Epithelial cell of proximal tubule (primary cell): ENCODE results near the gene NKAIN2. TPM values are rescaled to one million over a fixed set of nuclear protein-coding genes. Genes with fewer than 3 reads are reported as not detected.

Experiments
- DNase-seq: peaks from one replicate; pipeline ENCODE4 v3.0.0-alpha.2; 2011; ENCODE audit warnings: low read depth
- H3K4me3 ChIP-seq: 2 replicates; pipeline ENCODE4 v1.5.1; 2011; ENCODE audit warnings: low read depth, mild to moderate bottlenecking, low read length
- total RNA-seq: library from RNA; depleted of rRNA; stranded (reverse); fragments of >200 nt; gene quantifications from 2 replicates; pipeline ENCODE4 v1.2.3, GENCODE V29; 2015
- TF ChIP-seq, protein P1 (sequence below): conservative IDR thresholded peaks from 2 replicates; pipeline ENCODE4 v1.5.1; 2012; ENCODE audit warnings: low read depth, mild to moderate bottlenecking, low read length

NKAIN2 gene
- total RNA-seq, 1 donor from 2014 or later, result under 0.01 TPM

GRCh38 chr6:124798942-124799496 lies 995.4 kb downstream of the NKAIN2 start:
- TF ChIP-seq, protein P1, sequence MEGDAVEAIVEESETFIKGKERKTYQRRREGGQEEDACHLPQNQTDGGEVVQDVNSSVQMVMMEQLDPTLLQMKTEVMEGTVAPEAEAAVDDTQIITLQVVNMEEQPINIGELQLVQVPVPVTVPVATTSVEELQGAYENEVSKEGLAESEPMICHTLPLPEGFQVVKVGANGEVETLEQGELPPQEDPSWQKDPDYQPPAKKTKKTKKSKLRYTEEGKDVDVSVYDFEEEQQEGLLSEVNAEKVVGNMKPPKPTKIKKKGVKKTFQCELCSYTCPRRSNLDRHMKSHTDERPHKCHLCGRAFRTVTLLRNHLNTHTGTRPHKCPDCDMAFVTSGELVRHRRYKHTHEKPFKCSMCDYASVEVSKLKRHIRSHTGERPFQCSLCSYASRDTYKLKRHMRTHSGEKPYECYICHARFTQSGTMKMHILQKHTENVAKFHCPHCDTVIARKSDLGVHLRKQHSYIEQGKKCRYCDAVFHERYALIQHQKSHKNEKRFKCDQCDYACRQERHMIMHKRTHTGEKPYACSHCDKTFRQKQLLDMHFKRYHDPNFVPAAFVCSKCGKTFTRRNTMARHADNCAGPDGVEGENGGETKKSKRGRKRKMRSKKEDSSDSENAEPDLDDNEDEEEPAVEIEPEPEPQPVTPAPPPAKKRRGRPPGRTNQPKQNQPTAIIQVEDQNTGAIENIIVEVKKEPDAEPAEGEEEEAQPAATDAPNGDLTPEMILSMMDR, result peak; percentile 31
- DNase-seq, result no peak
- no peak overlapping the region for H3K4me3 ChIP-seq

- TF ChIP-seq, protein P1, result no peak
- H3K4me3 ChIP-seq, result no peak overlapping the region
- DNase-seq, result no peak
These were observed 996.0 kb downstream of the NKAIN2 start for GRCh38 chr6:124799638-124800037.

DNA sequence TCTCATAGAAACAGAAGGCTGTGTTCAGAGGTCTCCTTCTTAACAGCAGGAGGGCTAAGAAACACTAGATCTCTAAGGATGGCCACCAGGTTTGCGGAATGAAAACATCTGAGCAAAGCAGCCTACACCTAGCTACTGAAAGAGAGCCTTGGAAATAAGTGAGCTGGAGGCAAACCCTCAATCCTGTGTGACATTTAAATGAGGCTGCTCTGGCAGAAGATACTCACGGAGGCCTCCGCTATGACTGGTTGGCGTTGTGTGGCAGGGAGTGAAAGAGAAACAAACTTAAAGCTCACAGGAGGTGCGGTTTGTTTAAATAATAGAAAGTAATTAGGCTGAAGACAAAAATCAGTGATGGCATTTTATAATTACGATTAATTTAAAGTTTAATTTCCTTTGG lies 996.6 kb downstream of the NKAIN2 start:
- no peak for DNase-seq
- no peak overlapping the region for H3K4me3 ChIP-seq
- TF ChIP-seq, protein P1, result no peak

GRCh38 chr6:124812067-124812466 lies 1008.4 kb downstream of the NKAIN2 start:
- no peak for DNase-seq
- H3K4me3 ChIP-seq, result no peak overlapping the region
- TF ChIP-seq, protein P1, result no peak

GRCh38 chr6:124819346-124819745 lies 1015.7 kb downstream of the NKAIN2 start:
- DNase-seq, result no peak
- no peak overlapping the region for H3K4me3 ChIP-seq
- TF ChIP-seq, protein P1, result no peak

- DNase-seq, result no peak
- H3K4me3 ChIP-seq, result no peak overlapping the region
- TF ChIP-seq, protein P1, result no peak
These were observed 1018.5 kb downstream of the NKAIN2 start for GRCh38 chr6:124822204-124822613.

GRCh38 chr6:124822721-124823120 lies 1019.1 kb downstream of the NKAIN2 start:
- no peak for DNase-seq
- TF ChIP-seq, protein P1, result no peak
- H3K4me3 ChIP-seq, result no peak overlapping the region
